Loucy (cell line): ENCODE measurements around the gene CLDN20.

Experiments used
- H2AFZ ChIP-seq: fragments of 200-600 bp; sonication (generic); 2 replicates; pipeline ENCODE4 v1.6.0; 2016; ENCODE audit warnings: antibody characterized with exemption, mild to moderate bottlenecking, low read length, moderate library complexity
- H3F3A ChIP-seq: fragments of 200-600 bp; 2 replicates; pipeline ENCODE4 v1.6.0; 2016; ENCODE audit warnings: antibody characterized with exemption, low read depth, mild to moderate bottlenecking
- H3K27me3 ChIP-seq: fragments of 200-600 bp; sonication (generic); 2 replicates; pipeline ENCODE4 v1.6.1; 2014; ENCODE audit warnings: low read length, mild to moderate bottlenecking; ENCODE audit not compliant: insufficient read depth, poor library complexity, severe bottlenecking
- H3K36me3 ChIP-seq: fragments of 200-600 bp; sonication (generic); 2 replicates; pipeline ENCODE4 v1.6.1; 2016; ENCODE audit warnings: low read length; ENCODE audit not compliant: insufficient read depth
- H3K4me1 ChIP-seq: fragments of 200-600 bp; sonication (generic); 2 replicates; pipeline ENCODE4 v1.5.1; 2014; ENCODE audit warnings: low read length, mild to moderate bottlenecking; ENCODE audit not compliant: insufficient read depth, poor library complexity, severe bottlenecking
- H3K4me2 ChIP-seq: fragments of 200-600 bp; sonication (generic); 2 replicates; pipeline ENCODE4 v1.6.0; 2014; ENCODE audit warnings: antibody characterized with exemption, low read length, low read depth, mild to moderate bottlenecking; ENCODE audit not compliant: poor library complexity, severe bottlenecking
- H3K4me3 ChIP-seq: fragments of 200-600 bp; sonication (generic); 2 replicates; pipeline ENCODE4 v1.5.1; 2014; ENCODE audit warnings: low read length, mild to moderate bottlenecking, mixed read lengths; ENCODE audit not compliant: poor library complexity, severe bottlenecking
- H3K79me2 ChIP-seq: fragments of 200-600 bp; sonication (generic); 2 replicates; pipeline ENCODE4 v1.6.1; 2014; ENCODE audit warnings: low read length; ENCODE audit not compliant: insufficient read depth
- H3K9ac ChIP-seq: fragments of 200-600 bp; sonication (generic); 2 replicates; pipeline ENCODE4 v1.6.0; 2014; ENCODE audit warnings: mild to moderate bottlenecking, low read depth, low read length, moderate library complexity; ENCODE audit not compliant: poor library complexity, severe bottlenecking
- H3K9me2 ChIP-seq: fragments of 200-600 bp; sonication (generic); replicated peaks from 2 replicates; pipeline ENCODE4 v1.6.1; 2016; ENCODE audit warnings: low read depth, low read length, mixed read lengths
- H3K9me3 ChIP-seq: fragments of 200-600 bp; sonication (generic); 2 replicates; pipeline ENCODE4 v1.6.1; 2014; ENCODE audit warnings: mild to moderate bottlenecking, antibody characterized with exemption, low read length, low read depth; ENCODE audit not compliant: insufficient read depth
- H4K20me1 ChIP-seq: fragments of 200-600 bp; sonication (generic); 2 replicates; pipeline ENCODE4 v1.6.0; 2014; ENCODE audit warnings: antibody characterized with exemption, low read length, mild to moderate bottlenecking; ENCODE audit not compliant: insufficient read depth, poor library complexity, severe bottlenecking
- EZH2phosphoT487 ChIP-seq: fragments of 200-600 bp; IDR thresholded peaks from 2 replicates; pipeline ENCODE4 v1.6.1; 2018; ENCODE audit warnings: antibody characterized with exemption, mild to moderate bottlenecking, moderate library complexity, borderline replicate concordance
- TF ChIP-seq, protein P1 (sequence below): fragments of 200-600 bp; sonication (generic); conservative IDR thresholded peaks from 2 replicates; pipeline ENCODE4 v1.5.1; 2014; ENCODE audit warnings: mild to moderate bottlenecking, antibody characterized with exemption, low read length

The CLDN20 gene

GRCh38 chr6:155270561-155271091, 6.8 kb downstream of the CLDN20 start:
- H3K4me3 ChIP-seq: no peak overlapping the region
- H3K27me3 ChIP-seq: no peaks in the 10 kb centered on the region
- H4K20me1 ChIP-seq: no peaks in the 10 kb centered on the region
- H2AFZ ChIP-seq: no peak overlapping the region
- no peak for TF ChIP-seq EZH2phosphoT487
- TF ChIP-seq, protein P1, sequence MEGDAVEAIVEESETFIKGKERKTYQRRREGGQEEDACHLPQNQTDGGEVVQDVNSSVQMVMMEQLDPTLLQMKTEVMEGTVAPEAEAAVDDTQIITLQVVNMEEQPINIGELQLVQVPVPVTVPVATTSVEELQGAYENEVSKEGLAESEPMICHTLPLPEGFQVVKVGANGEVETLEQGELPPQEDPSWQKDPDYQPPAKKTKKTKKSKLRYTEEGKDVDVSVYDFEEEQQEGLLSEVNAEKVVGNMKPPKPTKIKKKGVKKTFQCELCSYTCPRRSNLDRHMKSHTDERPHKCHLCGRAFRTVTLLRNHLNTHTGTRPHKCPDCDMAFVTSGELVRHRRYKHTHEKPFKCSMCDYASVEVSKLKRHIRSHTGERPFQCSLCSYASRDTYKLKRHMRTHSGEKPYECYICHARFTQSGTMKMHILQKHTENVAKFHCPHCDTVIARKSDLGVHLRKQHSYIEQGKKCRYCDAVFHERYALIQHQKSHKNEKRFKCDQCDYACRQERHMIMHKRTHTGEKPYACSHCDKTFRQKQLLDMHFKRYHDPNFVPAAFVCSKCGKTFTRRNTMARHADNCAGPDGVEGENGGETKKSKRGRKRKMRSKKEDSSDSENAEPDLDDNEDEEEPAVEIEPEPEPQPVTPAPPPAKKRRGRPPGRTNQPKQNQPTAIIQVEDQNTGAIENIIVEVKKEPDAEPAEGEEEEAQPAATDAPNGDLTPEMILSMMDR: no peak
- H3K4me2 ChIP-seq: no peak overlapping the region
- peaks cover 12% of the 10 kb centered on the region for H3K4me1 ChIP-seq
- H3K79me2 ChIP-seq: no peaks in the 10 kb centered on the region
- peaks cover 30% of the 10 kb centered on the region; the same call in 1 of the 2 replicates for H3K36me3 ChIP-seq
- no peaks in the 10 kb centered on the region for H3F3A ChIP-seq
- no peaks in the 10 kb centered on the region for H3K9me2 ChIP-seq
- H3K9ac ChIP-seq: no peak overlapping the region
- H3K9me3 ChIP-seq: no peaks in the 10 kb centered on the region

GRCh38 chr6:155271145-155271544, 7.3 kb downstream of the CLDN20 start:
- no peaks in the 10 kb centered on the region for H3K79me2 ChIP-seq

DNA sequence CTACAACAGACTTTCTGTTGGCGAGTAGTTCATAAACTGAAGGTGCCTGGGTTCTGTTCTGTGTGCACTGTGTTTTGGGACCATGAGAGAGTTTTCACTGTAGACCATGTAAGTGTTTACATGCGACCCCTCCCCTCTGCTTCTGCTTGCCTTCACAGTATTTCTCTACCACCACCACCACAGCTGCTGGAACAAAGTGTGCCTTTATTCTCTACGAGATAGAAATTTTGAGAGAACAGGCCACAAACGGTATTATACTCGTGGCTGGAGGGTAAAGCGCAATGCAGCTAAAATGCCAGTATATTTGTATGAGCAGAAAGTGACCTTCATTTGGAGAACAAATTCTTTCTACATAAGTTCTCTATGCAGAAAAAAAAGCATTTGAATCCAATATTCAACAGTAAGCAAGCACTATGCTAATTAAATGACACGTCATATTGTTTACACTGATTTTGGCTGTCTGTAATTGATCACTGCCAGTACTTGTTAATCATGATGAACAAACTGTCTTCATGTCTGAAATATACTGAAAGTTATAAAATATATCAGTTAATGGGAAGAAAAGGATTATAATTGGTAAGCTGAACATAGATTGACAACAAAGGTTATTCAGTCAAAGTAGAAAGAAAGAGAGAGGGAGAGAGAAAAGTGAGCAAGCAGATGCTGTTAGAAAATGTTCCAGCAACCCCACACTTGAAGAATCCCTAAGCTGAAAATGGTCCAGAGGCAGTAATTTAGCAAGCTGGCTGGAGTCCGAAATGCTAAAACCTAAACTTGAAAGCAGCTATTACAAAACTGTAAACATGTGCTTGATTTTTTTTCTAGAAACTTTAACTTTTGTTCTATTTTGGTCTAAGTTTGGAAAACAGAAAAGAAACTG, 8.8 kb downstream of the CLDN20 start:
- no peak overlapping the region for H3K4me2 ChIP-seq
- no peak for TF ChIP-seq EZH2phosphoT487
- TF ChIP-seq, protein P1: no peak
- H4K20me1 ChIP-seq: no peaks in the 10 kb centered on the region
- H3K9me2 ChIP-seq: no peaks in the 10 kb centered on the region
- no peaks in the 10 kb centered on the region for H3F3A ChIP-seq
- no peak overlapping the region for H2AFZ ChIP-seq
- no peak overlapping the region for H3K4me3 ChIP-seq
- no peaks in the 10 kb centered on the region for H3K79me2 ChIP-seq
- no peaks in the 10 kb centered on the region for H3K27me3 ChIP-seq
- H3K36me3 ChIP-seq: peaks cover 31% of the 10 kb centered on the region; the same call in 1 of the 2 replicates
- no peaks in the 10 kb centered on the region for H3K9me3 ChIP-seq
- H3K4me1 ChIP-seq: peaks cover 12% of the 10 kb centered on the region
- H3K9ac ChIP-seq: no peak overlapping the region

More at GRCh38 chr6:155271145-155271544, 7.3 kb downstream of the CLDN20 start:
- Histone ChIP-seq H3K9me3 (no peaks in the 10 kb centered on the region), H3K9me2 (no peaks in the 10 kb centered on the region), H3K27me3 (no peaks in the 10 kb centered on the region), H3K4me3 (no peak overlapping the region), H3K4me2 (no peak overlapping the region), H3F3A (no peaks in the 10 kb centered on the region), H2AFZ (no peak overlapping the region), H3K9ac (no peak overlapping the region), H4K20me1 (no peaks in the 10 kb centered on the region), H3K36me3 (peaks cover 33% of the 10 kb centered on the region; the same call in 1 of the 2 replicates), H3K4me1 (peaks cover 12% of the 10 kb centered on the region)
- TF ChIP-seq, protein P1: no peak
- TF ChIP-seq EZH2phosphoT487: no peak
